Stimulated activated CD4-positive, alpha-beta T cell treated with anti-CD3 and anti-CD28 coated beads, Interleukin-15, amount 100 ng/mL, for 24 hours (primary cell): ENCODE measurements around the gene CACNA2D3.

Source experiments
- DNase-seq: peaks from one replicate; pipeline ENCODE4 v3.0.0-alpha.2; 2020

The CACNA2D3 gene

GRCh38 chr3:54171951-54172350, 49.6 kb downstream of the CACNA2D3 start:
- DNase-seq = no peak

GRCh38 chr3:54173371-54173770, 51.0 kb downstream of the CACNA2D3 start:
- DNase-seq = no peak

DNA sequence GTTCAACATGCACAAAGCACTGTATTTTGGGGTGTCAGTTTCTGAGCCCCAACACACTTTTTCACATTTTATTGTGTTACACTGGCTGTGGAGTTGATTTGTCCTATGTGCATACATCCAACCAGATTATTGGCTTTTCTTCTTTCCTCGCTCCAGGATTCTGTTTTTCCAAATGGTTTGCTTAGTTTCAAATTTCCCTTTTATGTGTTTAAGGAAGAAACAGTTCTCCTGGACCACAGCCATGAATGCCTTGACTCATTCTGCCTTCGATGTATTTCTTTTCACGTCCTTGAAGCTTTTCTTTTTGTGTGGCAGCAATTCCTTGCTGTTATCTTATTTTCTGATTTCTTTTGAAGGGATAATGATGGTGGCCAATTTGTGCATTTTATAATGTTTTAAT, 53.8 kb downstream of the CACNA2D3 start:
- no peak for DNase-seq

- DNase-seq = no peak
Observed at GRCh38 chr3:54177816-54178215, 55.5 kb downstream of the CACNA2D3 start.

DNA sequence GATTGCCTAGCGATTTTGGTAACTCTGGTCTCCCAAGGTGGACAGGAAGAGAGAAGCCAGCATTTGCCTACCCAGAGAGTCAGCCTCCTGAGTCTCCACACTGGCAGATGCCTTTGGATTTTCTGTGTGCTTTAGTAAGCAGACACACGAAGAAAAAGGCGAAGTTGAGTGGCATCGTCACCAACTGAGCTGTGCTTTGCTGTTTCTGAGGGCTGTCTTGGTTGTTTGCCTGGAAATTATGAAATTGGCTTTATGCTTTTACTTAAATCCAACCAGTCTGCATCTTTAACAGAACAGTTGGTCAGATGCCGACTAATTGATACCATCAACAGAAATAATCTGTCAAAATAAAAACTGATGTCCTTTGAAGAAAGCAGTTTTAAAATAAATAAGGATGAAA, 56.0 kb downstream of the CACNA2D3 start:
- DNase-seq = no peak

DNA sequence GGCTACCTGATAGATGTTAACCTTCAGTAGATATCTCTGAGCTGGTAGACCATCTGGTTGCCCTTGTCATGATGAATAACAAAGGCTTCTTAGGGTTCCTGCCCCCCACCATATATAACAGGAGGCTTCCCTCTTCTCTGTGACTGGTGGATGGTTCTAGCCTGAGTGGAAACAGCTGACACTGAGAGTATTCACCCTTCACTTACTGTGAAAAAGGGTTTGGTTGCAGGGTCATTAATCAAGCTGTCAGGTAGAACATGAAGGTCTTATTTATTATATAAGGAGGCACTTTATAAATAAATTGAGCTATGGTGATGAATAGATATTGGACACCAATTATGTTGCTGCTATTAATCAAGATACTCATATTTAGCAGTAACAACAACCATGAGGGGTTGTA, 58.6 kb downstream of the CACNA2D3 start:
- DNase-seq = no peak

- no peak for DNase-seq
Observed at GRCh38 chr3:54182242-54182641, 59.9 kb downstream of the CACNA2D3 start.

DNA sequence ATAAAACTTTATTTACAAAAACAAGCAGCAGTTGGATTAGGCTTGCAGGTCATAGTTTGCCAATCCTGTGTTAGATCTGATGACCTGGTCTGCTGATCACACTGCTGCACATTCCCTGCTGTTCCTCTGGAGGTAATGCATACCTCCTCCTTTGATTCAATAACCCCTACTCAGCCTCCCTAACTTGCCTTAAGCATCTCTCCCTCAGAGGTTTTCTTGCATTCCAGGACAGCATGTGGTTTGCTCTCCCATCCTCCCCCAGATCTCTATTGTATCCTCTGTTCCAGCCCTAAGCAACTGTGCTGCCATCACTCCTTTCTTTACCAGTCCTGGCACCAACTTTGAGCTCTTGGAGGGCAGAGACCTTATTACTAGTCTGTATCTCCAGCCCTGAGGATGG, 63.4 kb downstream of the CACNA2D3 start:
- no peak for DNase-seq

- DNase-seq = peak; percentile 23
Observed at GRCh38 chr3:54188176-54188791, 65.9 kb downstream of the CACNA2D3 start.

DNA sequence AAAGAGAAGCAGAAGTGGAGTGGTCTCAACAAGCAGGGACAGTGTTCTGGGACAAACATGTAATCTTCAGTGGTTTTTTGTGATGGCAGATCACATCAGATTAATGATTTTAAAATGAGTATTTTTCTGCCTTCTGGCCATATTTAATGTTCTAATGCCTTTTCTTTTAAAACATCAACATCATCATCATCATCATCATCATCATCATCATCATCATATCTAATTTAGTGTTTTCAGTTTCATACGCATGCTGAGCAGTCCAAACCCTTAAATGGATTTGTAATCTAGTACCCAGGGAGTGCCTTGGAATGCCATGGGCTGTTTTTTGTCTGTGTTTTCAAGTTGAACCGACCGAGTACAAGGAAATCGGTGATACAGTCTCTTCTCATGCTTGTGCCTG, 68.9 kb downstream of the CACNA2D3 start:
- DNase-seq = no peak

DNA sequence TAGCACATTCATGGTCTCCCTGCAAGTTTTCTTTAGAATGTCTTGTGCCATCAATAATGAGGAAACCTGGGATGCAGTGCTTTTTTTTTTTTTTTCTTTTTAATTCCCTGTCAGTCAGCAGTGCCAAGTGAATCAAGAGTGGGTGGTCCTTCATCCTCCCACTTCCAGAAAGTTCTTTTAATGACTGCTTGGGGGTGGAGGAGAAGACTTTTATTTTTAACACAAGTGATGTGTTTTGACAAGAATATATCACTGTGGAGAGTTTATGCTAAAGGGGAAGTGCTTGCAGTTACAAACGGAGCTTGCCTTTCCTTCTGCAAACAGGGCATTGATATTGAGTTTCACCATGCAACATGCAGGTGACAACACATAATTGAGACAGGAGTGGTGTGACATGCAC, 69.7 kb downstream of the CACNA2D3 start:
- DNase-seq = no peak

DNA sequence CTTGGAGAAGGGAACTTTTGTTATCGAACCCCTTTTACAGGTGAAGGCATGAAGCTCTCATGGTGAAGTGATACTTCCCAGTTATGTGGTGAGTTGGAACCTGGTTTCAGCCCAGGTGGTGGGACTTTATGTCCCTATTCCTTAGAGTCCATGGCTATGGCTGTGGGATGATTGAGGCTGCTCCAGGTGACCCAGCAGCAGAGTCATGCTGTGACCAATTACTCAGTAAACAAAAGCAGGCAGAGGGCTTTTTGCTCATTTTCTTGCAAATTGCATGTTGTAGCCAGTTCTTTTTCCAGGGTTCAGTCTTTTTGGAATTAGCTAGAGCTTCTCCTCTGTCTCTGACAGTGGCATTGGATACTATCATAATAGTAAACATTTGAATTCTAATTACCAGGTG, 70.7 kb downstream of the CACNA2D3 start:
- DNase-seq = no peak

DNA sequence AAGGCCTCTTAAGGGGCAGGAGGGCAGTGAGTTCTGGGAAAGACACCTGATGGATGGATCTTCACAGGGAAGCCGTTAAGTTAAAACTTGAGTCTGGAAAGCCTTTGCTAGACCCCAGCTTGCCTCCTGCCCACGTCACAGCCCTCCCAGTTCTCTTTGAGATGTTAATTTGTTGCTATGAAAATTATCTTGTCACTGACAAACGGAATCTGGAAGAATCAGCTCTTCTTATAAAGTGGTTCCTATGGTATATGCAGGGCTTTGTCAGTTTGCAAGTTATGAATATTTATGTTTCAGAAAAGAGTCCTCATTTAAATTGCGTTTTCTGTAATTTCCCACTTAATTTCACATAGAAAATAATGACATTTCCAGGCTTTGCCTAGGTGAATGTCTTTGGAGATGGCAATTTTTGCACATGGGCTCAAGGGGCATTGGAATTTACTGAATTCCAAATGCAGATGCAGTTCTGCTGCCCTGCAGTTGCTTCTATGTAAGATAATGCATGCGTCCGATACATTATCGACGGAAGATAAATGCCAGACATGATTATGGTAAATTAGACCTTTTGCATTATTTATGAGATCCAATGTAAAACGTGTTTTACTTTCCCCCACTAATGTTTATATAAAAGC, 74.1 kb downstream of the CACNA2D3 start:
- no peak for DNase-seq

DNA sequence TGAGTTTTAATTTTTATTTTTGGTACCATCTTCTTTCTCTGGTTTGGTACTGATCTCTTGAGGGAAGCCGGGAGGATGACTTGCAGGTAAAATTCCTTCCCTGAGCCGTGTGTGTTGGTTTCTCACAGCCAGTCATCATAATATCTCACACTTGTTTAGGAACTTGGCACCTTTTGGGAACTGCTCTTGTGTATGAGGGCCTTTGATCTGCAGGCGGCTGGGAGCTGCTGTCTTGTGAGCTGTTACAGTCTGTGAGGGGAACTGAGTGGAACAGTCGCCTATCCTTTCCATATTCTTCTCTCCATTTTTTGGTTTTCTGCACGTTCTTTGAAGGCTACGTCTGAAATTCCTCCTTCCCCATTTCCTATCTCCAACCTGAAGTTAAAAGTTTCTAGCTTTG, 75.2 kb downstream of the CACNA2D3 start:
- no peak for DNase-seq

DNA sequence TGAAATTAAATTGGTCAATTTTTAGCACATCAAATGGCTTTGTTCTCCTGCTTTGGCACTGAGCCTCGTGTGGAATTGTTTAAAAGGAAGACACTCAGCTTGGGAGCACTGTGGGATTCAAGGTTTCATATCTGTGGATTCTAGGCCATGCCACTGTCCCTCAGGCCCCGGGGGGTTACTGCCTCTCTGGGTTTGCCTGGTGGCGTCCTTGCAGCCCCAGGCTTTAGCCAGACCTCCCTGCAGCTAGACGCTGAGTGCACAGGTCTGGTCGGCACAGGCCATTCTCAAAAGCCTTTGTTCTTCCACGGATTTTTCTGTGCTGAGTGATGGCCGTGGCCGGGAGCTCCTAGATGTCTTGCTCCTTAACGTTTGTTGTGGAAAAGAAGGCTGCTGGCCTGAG, 76.2 kb downstream of the CACNA2D3 start:
- DNase-seq = no peak

GRCh38 chr3:54202054-54202453, 79.7 kb downstream of the CACNA2D3 start:
- no peak for DNase-seq

GRCh38 chr3:54202651-54203248, 80.4 kb downstream of the CACNA2D3 start:
- no peak for DNase-seq

- DNase-seq = no peak
Observed at GRCh38 chr3:54206874-54207273, 84.5 kb downstream of the CACNA2D3 start.

DNA sequence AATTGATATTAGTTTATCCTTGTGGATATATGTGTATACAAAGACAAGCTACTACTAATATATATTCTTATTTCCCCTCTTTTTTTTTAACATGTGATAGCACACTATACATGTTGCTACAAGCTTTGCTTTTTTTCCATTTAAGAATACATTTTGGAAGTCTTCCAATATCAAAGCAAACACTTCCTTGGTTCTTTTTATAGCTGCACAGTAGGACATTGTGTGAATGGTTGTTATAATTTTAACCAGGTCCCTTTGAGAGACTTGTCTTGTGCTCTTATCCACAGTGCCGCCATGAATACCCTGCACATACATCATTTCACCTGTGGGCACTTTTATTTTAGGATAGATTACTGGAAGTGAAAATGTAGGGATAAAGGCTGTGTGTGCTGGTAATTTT, 88.7 kb downstream of the CACNA2D3 start:
- no peak for DNase-seq

DNA sequence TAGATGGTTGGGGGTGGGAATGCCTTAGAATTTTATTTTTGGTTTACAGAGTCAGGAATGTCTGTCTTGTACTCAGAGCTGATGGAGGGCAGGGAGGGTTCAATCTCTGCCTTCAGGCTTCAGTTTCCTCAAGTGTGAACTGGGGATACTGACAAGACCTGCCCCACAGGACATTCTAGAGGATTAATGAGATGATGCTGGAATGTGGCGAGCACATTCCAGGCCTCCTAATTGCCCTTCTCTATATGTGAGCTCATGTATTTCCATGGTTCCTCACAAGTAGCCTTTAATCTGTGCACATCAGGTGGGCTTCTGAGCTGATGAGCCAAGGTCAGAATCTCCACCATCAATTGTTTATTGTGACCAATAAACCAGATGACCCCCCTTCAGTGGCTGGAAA, 90.4 kb downstream of the CACNA2D3 start:
- DNase-seq = no peak

GRCh38 chr3:54213907-54214306, 91.6 kb downstream of the CACNA2D3 start:
- DNase-seq = no peak

DNA sequence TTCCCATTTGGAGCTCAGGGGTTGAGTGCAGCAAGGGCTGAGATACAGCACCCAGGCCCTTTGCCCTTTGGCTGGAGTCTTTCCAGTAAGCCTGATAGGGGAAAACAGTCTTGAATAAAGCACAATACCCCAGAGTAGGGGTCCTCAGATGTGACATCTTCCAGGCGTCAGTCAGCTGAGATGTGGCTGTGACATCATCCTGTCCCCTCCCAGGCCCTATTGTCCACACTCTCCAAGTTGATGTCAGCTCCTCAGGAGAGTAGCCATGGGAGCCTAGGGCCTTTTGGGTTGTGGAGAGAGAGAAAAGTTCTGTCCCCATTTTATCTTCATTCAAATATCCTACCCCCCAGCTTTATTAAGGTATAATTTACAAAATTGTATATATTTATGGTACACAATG, 92.5 kb downstream of the CACNA2D3 start:
- DNase-seq = no peak

DNA sequence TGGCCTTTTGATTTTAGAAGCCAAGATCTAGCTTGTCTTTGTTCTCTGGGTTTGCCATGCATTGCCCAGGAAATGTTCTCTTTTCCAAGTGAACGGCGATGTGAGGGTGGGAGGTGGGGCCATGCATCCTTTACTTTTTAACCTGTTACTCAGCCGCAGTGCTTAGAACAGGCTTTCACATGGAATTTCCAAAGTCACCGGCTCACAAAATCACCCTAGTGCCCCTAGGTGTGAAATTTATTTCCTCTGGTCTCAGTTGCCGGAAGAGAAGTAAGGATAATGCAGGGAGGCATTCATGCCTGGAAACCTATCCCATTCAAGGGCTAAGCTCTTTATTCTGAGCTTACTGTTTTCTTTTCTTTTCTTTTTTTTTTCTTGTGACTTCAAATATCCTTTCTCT, 93.2 kb downstream of the CACNA2D3 start:
- DNase-seq = no peak

GRCh38 chr3:54217828-54218227, 95.5 kb downstream of the CACNA2D3 start:
- no peak for DNase-seq

DNA sequence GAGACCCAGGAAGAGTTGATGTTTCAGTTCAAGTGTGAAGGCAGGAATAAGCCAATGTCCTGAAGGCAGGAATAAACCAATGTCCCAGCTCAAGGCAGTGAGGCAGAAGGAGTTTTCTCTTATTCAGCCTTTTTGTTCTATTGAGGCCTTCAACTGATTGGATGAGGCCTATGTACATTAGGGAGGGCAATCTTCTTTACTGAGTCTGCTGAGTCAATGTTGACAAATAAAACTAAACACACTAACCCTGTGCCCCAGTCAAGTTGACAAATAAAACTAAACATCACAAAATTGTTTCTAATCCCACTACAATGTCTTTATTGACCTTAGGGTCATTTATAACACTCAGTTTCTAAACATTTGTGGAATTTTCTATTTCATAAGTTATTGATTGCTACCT, 100.0 kb downstream of the CACNA2D3 start:
- DNase-seq = no peak
